GM19467 (cell line): ENCODE data around the gene MYBBP1A.

ENCODE experiments used
- ATAC-seq: cut with Tn5 transposase; IDR thresholded peaks from one replicate; pipeline ENCODE4 v1.9.1; 2021; ENCODE audit warnings: mild to moderate bottlenecking, moderate library complexity; ENCODE audit not compliant: unreplicated experiment

MYBBP1A gene

GRCh38 chr17:4572131-4572530 lies 16.9 kb upstream of the MYBBP1A start:
- no peak for ATAC-seq

- ATAC-seq: no peak
Measured at GRCh38 chr17:4569591-4569990, 14.4 kb upstream of the MYBBP1A start.

GRCh38 chr17:4566785-4567184 lies 11.6 kb upstream of the MYBBP1A start:
- no peak for ATAC-seq

- no peak for ATAC-seq
Measured at GRCh38 chr17:4565209-4566141, 10.3 kb upstream of the MYBBP1A start.

GRCh38 chr17:4562015-4562969 lies 7.1 kb upstream of the MYBBP1A start:
- no peak for ATAC-seq

GRCh38 chr17:4560837-4561256 lies 5.7 kb upstream of the MYBBP1A start:
- ATAC-seq: no peak

- no peak for ATAC-seq
Measured at GRCh38 chr17:4560421-4560820, 5.2 kb upstream of the MYBBP1A start, which contains the start of gene GGT6. Gene GGT6, minus strand, starts transcription at chr17:4560577. Its CDS starts 56 bp downstream, at chr17:4560521.

- no peak for ATAC-seq
Measured at GRCh38 chr17:4559966-4560365, 4.8 kb upstream of the MYBBP1A start.

- ATAC-seq: no peak
Measured at GRCh38 chr17:4559139-4559791, 4.1 kb upstream of the MYBBP1A start.

GRCh38 chr17:4558347-4558971 lies 3.3 kb upstream of the MYBBP1A start:
- no peak for ATAC-seq

GRCh38 chr17:4557626-4558346 lies 2.6 kb upstream of the MYBBP1A start:
- ATAC-seq: no peak

- ATAC-seq: no peak
Measured at GRCh38 chr17:4556996-4557395, 1.8 kb upstream of the MYBBP1A start.

- no peak for ATAC-seq
Measured at GRCh38 chr17:4555873-4556759, 932 bp upstream of the MYBBP1A start.

GRCh38 chr17:4554441-4554996 lies 665 bp downstream of the MYBBP1A start:
- no peak for ATAC-seq

GRCh38 chr17:4553669-4554068 lies 1.5 kb downstream of the MYBBP1A start:
- no peak for ATAC-seq

GRCh38 chr17:4551796-4552525 lies 3.2 kb downstream of the MYBBP1A start:
- no peak for ATAC-seq

GRCh38 chr17:4551141-4551540 lies 4.0 kb downstream of the MYBBP1A start:
- no peak for ATAC-seq

- no peak for ATAC-seq
Measured at GRCh38 chr17:4550534-4551039, 4.6 kb downstream of the MYBBP1A start.
